ENCODE results near the gene TERT. TPM values are rescaled to one million over a fixed set of nuclear protein-coding genes. Genes with fewer than 3 reads are reported as not detected.

TERT gene
- total and polyA plus RNA-seq, 2 donors (not counting 1 experiment from before 2014, with no cell fraction given), result 0.24 to 0.39 TPM

- Mint-ChIP-seq H3K4me3 (no peak overlapping the region), H3K9me3 (ENCODE audit: insufficient read depth) (no peaks in the 10 kb centered on the region), H3K27me3 (peaks cover 8% of the 10 kb centered on the region), H3K4me1 (no peaks in the 10 kb centered on the region), H3K27ac (no peak overlapping the region)
- Histone ChIP-seq H3K27ac (ENCODE audit: low read length in 2 of 2) (no peak overlapping the region), H3K9ac (ENCODE audit: low read length) (no peak overlapping the region), H3K9me3 (ENCODE audit: control extremely low read depth in 1 of 3, control insufficient read depth in 2 of 3, insufficient read depth in 1 of 3, low read length in 2 of 3) (peaks cover 0 to 28% (median 0%) of the 10 kb centered on the region in 3 donors), H2AFZ (ENCODE audit: insufficient read depth, low read depth, low read length, poor library complexity, severe bottlenecking) (no peak overlapping the region), H4K20me1 (ENCODE audit: control insufficient read depth, insufficient read depth, low read length, poor library complexity, severe bottlenecking) (no peaks in the 10 kb centered on the region), H3K79me2 (ENCODE audit: control insufficient read depth, insufficient read depth, low read length) (no peaks in the 10 kb centered on the region), H3K27me3 (replicated peaks in 1 of 4; ENCODE audit: control extremely low read depth in 1 of 4, control insufficient read depth in 3 of 4, insufficient read depth in 4 of 4, low read length in 3 of 4) (no peaks in the 10 kb centered on the region), H3K4me3 (ENCODE audit: control extremely low read depth in 1 of 5, extremely low read depth in 1 of 5, insufficient read depth in 1 of 5, low read depth in 2 of 5, low read length in 4 of 5) (no peak overlapping the region), H3K4me2 (replicated peaks; ENCODE audit: low read depth, low read length, poor library complexity, severe bottlenecking) (no peak overlapping the region), H3K36me3 (replicated peaks in 1 of 2; ENCODE audit: control extremely low read depth in 1 of 2, control insufficient read depth in 1 of 2, extremely low read depth in 1 of 2, insufficient read depth in 2 of 2, low read length in 1 of 2) (no peaks in the 10 kb centered on the region), H3K4me1 (ENCODE audit: control insufficient read depth in 2 of 2, insufficient read depth in 2 of 2, low read length in 2 of 2) (no peaks in the 10 kb centered on the region)
- ATAC-seq (ENCODE audit: low read depth), result no peak
- TF ChIP-seq CTCF (IDR thresholded peaks at IDR 0.05) (no peak), EZH2 (IDR thresholded peaks at IDR 0.05; ENCODE audit: borderline replicate concordance, insufficient read depth, low read depth, low read length, poor library complexity, severe bottlenecking) (no peak)
- CTCF ChIA-PET, result no interaction called here
- no peak for DNase-seq
- 91% methylated on average over 23 of the region's 23 CpGs for WGBS (ENCODE audit: insufficient coverage)
- intact Hi-C loops (cut with micrococcal nuclease), result no loop called here
- POLR2A ChIA-PET, result no interaction called here
Observed at GRCh38 chr5:1215320-1216096, 79.4 kb downstream of the TERT start.

GRCh38 chr5:1214936-1215220, 80.0 kb downstream of the TERT start:
- Histone ChIP-seq H3K79me2 (ENCODE audit: control insufficient read depth, insufficient read depth, low read length) (no peaks in the 10 kb centered on the region), H3K9me3 (ENCODE audit: control extremely low read depth in 1 of 3, control insufficient read depth in 2 of 3, insufficient read depth in 1 of 3, low read length in 2 of 3) (peaks cover 0 to 28% (median 0%) of the 10 kb centered on the region in 3 donors), H3K4me1 (ENCODE audit: control insufficient read depth in 2 of 2, insufficient read depth in 2 of 2, low read length in 2 of 2) (no peaks in the 10 kb centered on the region), H4K20me1 (ENCODE audit: control insufficient read depth, insufficient read depth, low read length, poor library complexity, severe bottlenecking) (no peaks in the 10 kb centered on the region), H2AFZ (ENCODE audit: insufficient read depth, low read depth, low read length, poor library complexity, severe bottlenecking) (no peak overlapping the region), H3K27me3 (replicated peaks in 1 of 4; ENCODE audit: control extremely low read depth in 1 of 4, control insufficient read depth in 3 of 4, insufficient read depth in 4 of 4, low read length in 3 of 4) (no peaks in the 10 kb centered on the region), H3K36me3 (replicated peaks in 1 of 2; ENCODE audit: control extremely low read depth in 1 of 2, control insufficient read depth in 1 of 2, extremely low read depth in 1 of 2, insufficient read depth in 2 of 2, low read length in 1 of 2) (no peaks in the 10 kb centered on the region), H3K9ac (ENCODE audit: low read length) (no peak overlapping the region), H3K4me2 (replicated peaks; ENCODE audit: low read depth, low read length, poor library complexity, severe bottlenecking) (no peak overlapping the region), H3K27ac (ENCODE audit: low read length in 2 of 2) (no peak overlapping the region), H3K4me3 (ENCODE audit: control extremely low read depth in 1 of 5, extremely low read depth in 1 of 5, insufficient read depth in 1 of 5, low read depth in 2 of 5, low read length in 4 of 5) (no peak overlapping the region)
- intact Hi-C loops (cut with micrococcal nuclease), result no loop called here
- H3K9me3 Mint-ChIP-seq (ENCODE audit: insufficient read depth), result no peaks in the 10 kb centered on the region
- no peak for TF ChIP-seq CTCF (IDR thresholded peaks at IDR 0.05)
- no peak for TF ChIP-seq EZH2 (IDR thresholded peaks at IDR 0.05; ENCODE audit: borderline replicate concordance, insufficient read depth, low read depth, low read length, poor library complexity, severe bottlenecking)
- ATAC-seq (ENCODE audit: low read depth) (no peak), DNase-seq (no peak)
- CTCF ChIA-PET, result no interaction called here
- no peak overlapping the region for H3K27ac Mint-ChIP-seq
- POLR2A ChIA-PET, result no interaction called here
- peaks cover 8% of the 10 kb centered on the region for H3K27me3 Mint-ChIP-seq
- no peak overlapping the region for H3K4me3 Mint-ChIP-seq
- WGBS (ENCODE audit: insufficient coverage), result 0% methylated on average over 1 of the region's 2 CpGs
- no peaks in the 10 kb centered on the region for H3K4me1 Mint-ChIP-seq
